Measurements from ENCODE around the gene TMC2. TPM values are rescaled to one million over a fixed set of nuclear protein-coding genes. Genes with fewer than 3 reads are reported as not detected.
"Not testable (repeated sequence)": the region's sequence is repeated elsewhere in the genome, so short reads cannot be mapped to it uniquely, and the experiment has no call there.

The TMC2 gene
- total and polyA plus RNA-seq, 10 donors = 0.07 to 1.2 (median 0.13) TPM; not detected in 2

DNA sequence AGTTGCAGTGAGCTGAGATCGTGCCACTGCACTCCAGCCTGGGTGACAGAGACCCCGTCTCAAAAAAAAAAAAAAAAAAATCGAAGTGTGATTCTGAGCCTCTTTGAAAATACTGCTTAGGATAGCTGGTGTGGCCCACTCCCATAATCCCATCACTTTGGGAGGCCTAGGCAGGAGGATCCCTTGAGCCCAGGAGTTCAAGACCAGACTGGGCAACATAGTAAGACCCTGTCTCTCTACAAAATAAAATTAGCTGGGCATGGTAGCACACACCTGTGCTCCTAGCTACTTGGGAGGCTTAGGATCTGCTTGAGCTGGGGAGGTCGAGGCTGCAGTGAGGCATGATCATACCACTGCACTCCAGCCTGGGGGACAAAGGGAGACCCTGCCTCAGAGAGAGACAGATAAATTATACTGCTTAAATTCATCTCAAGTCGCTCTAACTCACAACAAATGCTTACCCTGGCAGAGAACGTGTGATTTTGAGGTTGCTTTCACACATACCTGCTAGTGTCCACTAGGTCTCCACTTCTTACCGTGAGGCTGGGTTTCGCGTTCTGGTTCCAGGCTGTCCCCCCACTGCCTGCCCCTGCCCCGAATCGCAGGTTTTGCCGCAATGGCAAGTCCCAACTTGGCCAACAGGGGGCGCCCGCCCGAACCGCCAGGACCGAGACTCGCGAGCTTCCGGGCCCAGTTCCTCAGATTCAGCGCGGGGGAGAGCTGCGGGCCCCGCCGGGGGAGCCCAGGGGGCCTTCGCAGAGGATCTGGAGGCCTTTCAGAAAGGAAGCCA, 12.3 kb upstream of the TMC2 start:
- DNase-seq = peak; percentile 98
- H3K4me3 ChIP-seq = peak overlapping the region; percentile 55 to 87 (median 68)

DNA sequence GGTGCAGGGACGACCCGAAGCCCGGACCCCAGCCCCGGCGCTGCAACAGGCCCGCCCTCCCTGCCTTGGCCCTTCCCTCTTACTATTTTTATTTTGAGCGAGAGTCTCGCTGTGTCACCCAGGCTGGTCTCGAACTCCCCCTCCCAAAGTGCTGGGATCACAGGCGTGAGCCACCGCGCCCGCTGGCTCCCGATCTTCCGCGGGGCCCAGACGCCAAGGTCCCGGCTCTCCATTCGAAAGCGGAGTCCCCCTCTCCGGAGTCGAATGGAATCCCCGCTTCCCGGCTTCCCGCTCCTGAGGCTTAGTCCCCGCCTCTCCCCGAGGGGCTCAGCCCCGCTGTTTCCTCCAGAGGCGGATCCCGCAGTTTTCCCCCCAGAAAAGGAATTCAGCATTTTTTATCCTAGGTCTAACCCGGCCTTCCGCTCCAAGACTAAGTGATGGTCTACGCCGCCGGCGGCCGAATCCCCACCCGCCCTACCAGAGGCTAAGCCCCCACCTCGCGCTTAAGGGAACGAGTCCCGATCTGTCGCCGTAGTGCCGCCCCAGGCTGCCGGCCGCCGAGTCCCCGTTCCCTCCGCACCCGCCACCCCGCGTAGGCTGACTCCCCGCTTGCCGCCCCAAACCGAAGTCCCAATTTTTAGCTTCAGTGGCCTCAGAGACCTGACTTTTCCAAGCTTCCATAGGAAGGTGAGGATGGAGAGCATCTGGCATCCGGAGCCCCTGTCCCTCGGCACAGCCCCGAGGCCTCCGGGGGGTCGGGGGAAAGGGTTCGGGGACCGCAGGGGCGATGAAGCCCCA, 11.5 kb upstream of the TMC2 start:
- Histone ChIP-seq H3K4me1 (peaks cover 0 to 43% (median 19%) of the 10 kb centered on the region in 6 donors), H3K9me3 (no peaks in the 10 kb centered on the region), H3K27ac (peak overlapping the region; percentile 70 to 95 (median 92)), H3K36me3 (no peaks in the 10 kb centered on the region), H3K27me3 (replicated peaks in 1 of 7) (peaks cover 0 to 11% (median 0%) of the 10 kb centered on the region in 7 donors), H3K4me3 (peak overlapping the region; percentile 55 to 87 (median 68))
- TF ChIP-seq, protein P1, sequence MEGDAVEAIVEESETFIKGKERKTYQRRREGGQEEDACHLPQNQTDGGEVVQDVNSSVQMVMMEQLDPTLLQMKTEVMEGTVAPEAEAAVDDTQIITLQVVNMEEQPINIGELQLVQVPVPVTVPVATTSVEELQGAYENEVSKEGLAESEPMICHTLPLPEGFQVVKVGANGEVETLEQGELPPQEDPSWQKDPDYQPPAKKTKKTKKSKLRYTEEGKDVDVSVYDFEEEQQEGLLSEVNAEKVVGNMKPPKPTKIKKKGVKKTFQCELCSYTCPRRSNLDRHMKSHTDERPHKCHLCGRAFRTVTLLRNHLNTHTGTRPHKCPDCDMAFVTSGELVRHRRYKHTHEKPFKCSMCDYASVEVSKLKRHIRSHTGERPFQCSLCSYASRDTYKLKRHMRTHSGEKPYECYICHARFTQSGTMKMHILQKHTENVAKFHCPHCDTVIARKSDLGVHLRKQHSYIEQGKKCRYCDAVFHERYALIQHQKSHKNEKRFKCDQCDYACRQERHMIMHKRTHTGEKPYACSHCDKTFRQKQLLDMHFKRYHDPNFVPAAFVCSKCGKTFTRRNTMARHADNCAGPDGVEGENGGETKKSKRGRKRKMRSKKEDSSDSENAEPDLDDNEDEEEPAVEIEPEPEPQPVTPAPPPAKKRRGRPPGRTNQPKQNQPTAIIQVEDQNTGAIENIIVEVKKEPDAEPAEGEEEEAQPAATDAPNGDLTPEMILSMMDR (IDR thresholded peaks at IDR 0.05 in 8 of 11, conservative IDR thresholded peaks at IDR 0.05 in 3 of 11) = peak in 3 of 11 experiments; percentile 6 to 18 (median 13)
- TF ChIP-seq POLR2A (IDR thresholded peaks at IDR 0.05) (no peak), POLR2AphosphoS5 (IDR thresholded peaks at IDR 0.05) (peak in 1 of 3 donors; percentile 11)
- intact Hi-C loops (cut with DNase I; ENCODE audit: low total_unique reads) = loop anchor here (10.0 kb wide), 1 partner anchor 120 kb away; no protein-coding TSS in a partner anchor
- 0 to 1% (median 1%) methylated on average over 61 to 64 of the region's 64 CpGs for WGBS, 5 donors
- peak; percentile 87 for DNase-seq

More for the DNA sequence above, 12.3 kb upstream of the TMC2 start:
- H3K27ac ChIP-seq = peak overlapping the region; percentile 70 to 95 (median 92)
- H3K27me3 ChIP-seq (replicated peaks in 1 of 7) = peaks cover 0 to 11% (median 0%) of the 10 kb centered on the region in 7 donors
- TF ChIP-seq POLR2AphosphoS5 (IDR thresholded peaks at IDR 0.05) = peak; percentile 80 to 91 (median 85)
- TF ChIP-seq, protein P1 (IDR thresholded peaks at IDR 0.05 in 8 of 11, conservative IDR thresholded peaks at IDR 0.05 in 3 of 11) = peak; percentile 85 to 98 (median 96)
- no peak for TF ChIP-seq POLR2A (IDR thresholded peaks at IDR 0.05)
- no peaks in the 10 kb centered on the region for H3K36me3 ChIP-seq
- WGBS, 5 donors = 12 to 20% (median 13%) methylated on average over 16 to 26 of the region's 26 CpGs
- no peaks in the 10 kb centered on the region for H3K9me3 ChIP-seq
- intact Hi-C loops (cut with DNase I; ENCODE audit: low total_unique reads) = loop anchor here (10.0 kb wide), 1 partner anchor 121 kb away; no protein-coding TSS in a partner anchor
- peaks cover 0 to 43% (median 19%) of the 10 kb centered on the region in 6 donors for H3K4me1 ChIP-seq

DNA sequence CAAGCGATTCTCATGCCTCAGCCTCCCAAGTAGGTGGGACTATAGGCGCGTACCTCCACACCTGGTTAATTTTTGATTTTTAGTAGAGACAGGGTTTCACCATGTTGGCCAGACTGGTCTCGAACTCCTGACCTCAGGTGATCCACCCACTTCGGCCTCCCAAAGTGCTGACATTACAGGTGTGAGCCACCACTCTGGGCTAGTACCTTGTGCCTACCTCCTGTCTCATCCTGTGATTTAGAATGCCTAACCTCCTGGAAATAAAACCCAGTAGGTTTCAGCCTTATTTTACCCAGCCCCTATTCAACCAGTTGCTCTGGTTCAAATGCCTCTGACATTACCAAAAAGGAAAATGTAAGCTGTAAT, 10.2 kb upstream of the TMC2 start:
- H3K36me3 ChIP-seq, DNase-seq, H3K9me3 ChIP-seq, H3K4me3 ChIP-seq: not testable (repeated sequence)
- Histone ChIP-seq H3K27me3 (replicated peaks in 1 of 7) (peaks cover 0 to 11% (median 0%) of the 10 kb centered on the region in 7 donors), H3K27ac (peak overlapping the region in 5 of 8 donors; percentile 90 to 95 (median 92)), H3K4me1 (peaks cover 0 to 43% (median 19%) of the 10 kb centered on the region in 6 donors)
- WGBS, 5 donors = 88 to 98% (median 95%) methylated on average over 5 of the region's 5 CpGs
- intact Hi-C loops (cut with DNase I; ENCODE audit: low total_unique reads) = loop anchor here (10.0 kb wide), 1 partner anchor 119 kb away; no protein-coding TSS in a partner anchor

DNA sequence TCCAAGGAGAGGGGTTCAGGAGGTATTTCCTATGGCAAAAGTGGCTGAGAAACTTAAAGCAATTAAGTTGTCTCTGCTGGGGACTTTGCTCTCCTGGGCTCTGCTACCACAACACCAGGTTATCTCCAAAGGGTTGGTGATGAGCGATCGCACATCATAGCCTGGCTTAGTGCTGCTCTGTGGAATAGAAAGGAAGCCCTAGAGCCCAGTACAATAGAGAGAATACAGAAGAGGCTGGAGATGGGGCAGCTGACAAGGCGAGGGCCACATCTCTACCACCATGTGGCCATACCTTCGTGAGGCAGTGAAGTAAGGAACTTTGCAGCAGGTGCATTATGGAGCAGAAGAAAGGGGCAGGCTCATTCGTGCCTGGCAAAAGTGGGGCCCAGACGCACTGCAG, 8.6 kb upstream of the TMC2 start:
- Histone ChIP-seq H3K4me1 (peaks cover 0 to 33% (median 15%) of the 10 kb centered on the region in 6 donors), H3K4me3 (no peak overlapping the region), H3K27me3 (replicated peaks in 1 of 7) (peaks cover 0 to 12% (median 0%) of the 10 kb centered on the region in 7 donors), H3K36me3 (no peaks in the 10 kb centered on the region), H3K27ac (no peak overlapping the region), H3K9me3 (no peaks in the 10 kb centered on the region)
- no peak for DNase-seq
- WGBS, 5 donors = 86 to 95% (median 90%) methylated on average over 6 of the region's 6 CpGs
- intact Hi-C loops (cut with DNase I; ENCODE audit: low total_unique reads) = loop anchor here (10.0 kb wide), 1 partner anchor 117 kb away; no protein-coding TSS in a partner anchor
- no peak for TF ChIP-seq POLR2AphosphoS5 (IDR thresholded peaks at IDR 0.05)

All from spleen (tissue), 11 donors.